K562 (cell line): ENCODE data around the gene B3GNT9. TPM values are rescaled to one million over a fixed set of nuclear protein-coding genes. Genes with fewer than 3 reads are reported as not detected.

Experiments used
- ATAC-seq: fragments of 200-7000 bp; cut with Tn5 transposase; 3 replicates; pipeline ENCODE4 v1.9.1; 2020; ENCODE audit warnings: moderate library complexity
- BruUV-seq: library from RNA; stranded (reverse); fragments of 400-500 nt; replicated peaks from 2 replicates; lab custom pipeline; 2021; lab: Mats Ljungman, UMichigan
- CTCF ChIA-PET: fragments of 300-600 bp; formaldehyde crosslinking; extraction: SDS; loops from one replicate; lab custom pipeline; 2021; ENCODE audit warnings: low intra/inter-chr PET ratio; lab: Yijun Ruan, JAX
- POLR2A ChIA-PET: fragments of 300-600, 350-650 bp; sonication (Branson Sonifier 250); formaldehyde crosslinking; extraction: SDS; loops from one replicate; lab custom pipeline; 2021; ENCODE audit warnings: antibody characterized with exemption, inconsistent platforms; lab: Yijun Ruan, JAX
- DNase-seq, 4 experiments: peaks; one replicate each; pipeline versions ENCODE4 v3.0.0 to v3.0.0-alpha.2; 2011 to 2018; ENCODE audit warnings: low spot score in 3 of 4, mixed read lengths in 3 of 4; ENCODE audit errors: extremely low read depth in 1 of 4
- FAIRE-seq: peaks from 2 replicates; lab custom pipeline; 2011; peaks lifted over from hg19 to GRCh38; lab: Jason Lieb, UNC
- H2AFZ ChIP-seq: 2 replicates; pipeline ENCODE4 v1.6.0; 2011; ENCODE audit warnings: low read depth, low read length, control low read depth, inconsistent platforms
- H3K27ac ChIP-seq: fragments of 200-600 bp; 3 replicates; pipeline ENCODE4 v1.8.0; 2011; ENCODE audit warnings: low read depth, mild to moderate bottlenecking, control low read depth, inconsistent platforms, low read length, moderate library complexity, mixed read lengths; ENCODE audit errors: extremely low read depth
- H3K27me3 ChIP-seq, 2 experiments: fragments of 300-600 bp in 1 of 2; 2 replicates in 1 of 2; 3 replicates in 1 of 2; pipeline versions ENCODE4 v1.6.0 to v1.8.0; 2011; ENCODE audit warnings: inconsistent platforms in 2 of 2, low read length in 2 of 2, mild to moderate bottlenecking in 1 of 2, mixed read lengths in 1 of 2, moderate library complexity in 1 of 2; ENCODE audit not compliant: control insufficient read depth in 2 of 2, insufficient read depth in 2 of 2
- H3K36me3 ChIP-seq: fragments of 300-600 bp; 3 replicates; pipeline ENCODE4 v1.8.0; 2011; ENCODE audit warnings: mild to moderate bottlenecking, low read length, inconsistent platforms; ENCODE audit not compliant: control insufficient read depth, insufficient read depth
- H3K4me1 ChIP-seq, 2 experiments: fragments of 200-600 bp in 1 of 2; replicated peaks in 1 of 2; 2 replicates in 1 of 2; 3 replicates in 1 of 2; pipeline versions ENCODE4 v1.5.1 to v1.8.0; 2011; ENCODE audit warnings: inconsistent platforms in 2 of 2, low read length in 2 of 2, mild to moderate bottlenecking in 1 of 2, mixed read lengths in 1 of 2, moderate library complexity in 1 of 2; ENCODE audit not compliant: control insufficient read depth in 2 of 2, insufficient read depth in 2 of 2
- H3K4me2 ChIP-seq: 2 replicates; pipeline ENCODE4 v1.6.1; 2011; ENCODE audit warnings: low read length, control low read depth, inconsistent platforms, mixed read lengths; ENCODE audit not compliant: insufficient read depth
- H3K4me3 ChIP-seq: fragments of 200-600 bp; sonication (generic), shearing (Covaris generic); 2 replicates; pipeline ENCODE4 v1.5.1; 2016; ENCODE audit warnings: control low read depth, inconsistent platforms
- H3K79me2 ChIP-seq: fragments of 200-600 bp; 3 replicates; pipeline ENCODE4 v1.8.0; 2011; ENCODE audit warnings: low read length, inconsistent platforms; ENCODE audit not compliant: control insufficient read depth, insufficient read depth
- H3K9ac ChIP-seq, 2 experiments: 2 replicates each; pipeline versions ENCODE4 v1.6.0 to v1.6.1; 2011; ENCODE audit warnings: low read depth in 2 of 2, low read length in 2 of 2, control low read depth in 1 of 2, inconsistent platforms in 1 of 2, mild to moderate bottlenecking in 1 of 2, mixed read lengths in 1 of 2; ENCODE audit not compliant: insufficient read depth in 1 of 2
- H3K9me1 ChIP-seq: one replicate; pipeline ENCODE4 v1.6.0; 2011; ENCODE audit warnings: inconsistent platforms, mild to moderate bottlenecking, low read length, moderate library complexity; ENCODE audit not compliant: control insufficient read depth, insufficient read depth
- H3K9me3 ChIP-seq: replicated peaks from 2 replicates; pipeline ENCODE4 v1.5.1; 2011; ENCODE audit warnings: low read depth, low read length, inconsistent platforms; ENCODE audit not compliant: control insufficient read depth, insufficient read depth
- H4K20me1 ChIP-seq: replicated peaks from 2 replicates; pipeline ENCODE4 v1.6.1; 2011; ENCODE audit warnings: low read length, inconsistent platforms, mixed read lengths; ENCODE audit not compliant: control insufficient read depth, insufficient read depth
- ARID1B ChIP-seq: fragments of 450-650 bp; IDR thresholded peaks from 2 replicates; pipeline ENCODE4 v1.6.1; 2016; ENCODE audit warnings: antibody characterized with exemption, mild to moderate bottlenecking, inconsistent platforms
- ESRRA ChIP-seq: fragments of 450-650 bp; IDR thresholded peaks from 2 replicates; pipeline ENCODE4 v1.6.1; 2014; ENCODE audit warnings: low read depth, mild to moderate bottlenecking, moderate library complexity, borderline replicate concordance
- FOSL1 ChIP-seq: fragments of 200-800 bp; sonication (Bioruptor generic); conservative IDR thresholded peaks from 2 replicates; pipeline ENCODE4 v1.6.1; 2016; ENCODE audit warnings: missing genetic modification characterization, missing compliant biosample characterization
- GABPB1 ChIP-seq: sonication (generic); formaldehyde crosslinking; IDR thresholded peaks from 2 replicates; pipeline ENCODE4 v1.8.0; 2022; ENCODE audit warnings: mild to moderate bottlenecking, missing genetic modification reagents
- GABPB2 ChIP-seq: fragments of 250-450 bp; sonication (Bioruptor Pico); conservative IDR thresholded peaks from 2 replicates; pipeline ENCODE4 v1.5.1; 2021; ENCODE audit warnings: mild to moderate bottlenecking
- GATAD2A ChIP-seq: fragments of 450-650 bp; IDR thresholded peaks from 2 replicates; pipeline ENCODE4 v1.6.1; 2017
- JUNB ChIP-seq: fragments of 450-650 bp; formaldehyde crosslinking; conservative IDR thresholded peaks from 2 replicates; pipeline ENCODE4 v1.4.0; 2020; ENCODE audit warnings: mild to moderate bottlenecking
- JUND ChIP-seq, 2 experiments: IDR thresholded peaks; 2 replicates in 1 of 2; 3 replicates in 1 of 2; pipeline ENCODE4 v1.6.1; 2011; ENCODE audit warnings: borderline replicate concordance in 2 of 2, low read depth in 2 of 2, low read length in 2 of 2, improper control_type of control experiment in 1 of 2, missing biosample characterization in 1 of 2, missing genetic modification characterization in 1 of 2, missing genetic modification reagents in 1 of 2
- MYC ChIP-seq, 2 experiments: fragments of 250-450 bp in 1 of 2; sonication (Bioruptor Pico) in 1 of 2; IDR thresholded peaks; 2 replicates each; pipeline versions ENCODE4 v1.5.1 to v1.6.1; 2012 to 2021; ENCODE audit warnings: low read depth in 2 of 2, borderline replicate concordance in 1 of 2, improper control_type of control experiment in 1 of 2, low read length in 1 of 2, mild to moderate bottlenecking in 1 of 2, moderate library complexity in 1 of 2
- PHF21A ChIP-seq: fragments of 450-650 bp; IDR thresholded peaks from 2 replicates; pipeline ENCODE4 v1.6.1; 2017; ENCODE audit warnings: low read depth, borderline replicate concordance
- RFX5 ChIP-seq: IDR thresholded peaks from 2 replicates; pipeline ENCODE4 v1.6.1; 2011; ENCODE audit warnings: low read depth, mild to moderate bottlenecking, improper control_type of control experiment, low read length
- ZBTB7A ChIP-seq: IDR thresholded peaks from 2 replicates; pipeline ENCODE4 v1.6.1; 2011; ENCODE audit warnings: low read depth, mild to moderate bottlenecking, low read length, moderate library complexity, borderline replicate concordance; ENCODE audit not compliant: control insufficient read depth
- WGBS: fragments of 100-300 bp; shearing (Covaris generic); methylation state at CpG from one replicate; pipeline ENCODE4 v1.1.6; 2016; ENCODE audit warnings: low coverage, mixed read lengths; ENCODE audit not compliant: insufficient coverage; ENCODE audit errors: missing lambda C conversion rate; 5-methylcytosine and 5-hydroxymethylcytosine counted together
- in situ Hi-C: fragments of 300-500 bp; cut with MboI; formaldehyde crosslinking; loops from 4 replicates; pipeline ENCODE4 v1.15.0; 2018; ENCODE audit warnings: inconsistent platforms, mixed read lengths
- intact Hi-C: fragments of 100-400 bp; cut with micrococcal nuclease; formaldehyde crosslinking; loops from 2 replicates; pipeline ENCODE4 v1.14.2; 2022
- polyA plus RNA-seq, 8 experiments: library from polyadenylated mRNA; depleted of rRNA in 4 of 8; stranded (reverse) in 5 of 8; unstranded in 3 of 8; fragments of >200 nt; fragmentation: Nextera tagmentation in 2 of 8; fragmentation: Illumina TruSeq in 1 of 8; extraction: Ambion mirVana in 2 of 8; extraction: Trizol in 1 of 8; gene quantifications; 2 replicates each; pipeline versions ENCODE4 v1.2.1 to v1.2.3, GENCODE V29; 2011 to 2014; ENCODE audit warnings: inconsistent platforms in 1 of 8, missing spikeins in 1 of 8
- total RNA-seq, 7 experiments: library from RNA; depleted of rRNA in 6 of 7; stranded (reverse); fragments of >200 nt in 6 of 7; fragmentation: Illumina TruSeq in 2 of 7; extraction: Trizol in 2 of 7; gene quantifications; 2 replicates each; pipeline versions ENCODE4 v1.2.1 to v1.2.3, GENCODE V29; 2011 to 2021; ENCODE audit warnings: low replicate concordance in 1 of 7
- TF ChIP-seq, protein P1 (sequence below): fragments of 450-650 bp; formaldehyde crosslinking; IDR thresholded peaks from 2 replicates; pipeline ENCODE4 v1.4.0; 2022; ENCODE audit warnings: missing genetic modification characterization
- TF ChIP-seq, protein P2 (sequence below): fragments of 450-650 bp; IDR thresholded peaks from 2 replicates; pipeline ENCODE4 v1.6.1; 2017; ENCODE audit warnings: antibody characterized with exemption, mild to moderate bottlenecking

B3GNT9 gene
- total and polyA plus RNA-seq, 9 of the 15 experiments (the other 6 are each of a cell fraction or from before 2014, with no cell fraction given): 0.01 to 1.8 (median 1.1) TPM; not detected in 1

DNA sequence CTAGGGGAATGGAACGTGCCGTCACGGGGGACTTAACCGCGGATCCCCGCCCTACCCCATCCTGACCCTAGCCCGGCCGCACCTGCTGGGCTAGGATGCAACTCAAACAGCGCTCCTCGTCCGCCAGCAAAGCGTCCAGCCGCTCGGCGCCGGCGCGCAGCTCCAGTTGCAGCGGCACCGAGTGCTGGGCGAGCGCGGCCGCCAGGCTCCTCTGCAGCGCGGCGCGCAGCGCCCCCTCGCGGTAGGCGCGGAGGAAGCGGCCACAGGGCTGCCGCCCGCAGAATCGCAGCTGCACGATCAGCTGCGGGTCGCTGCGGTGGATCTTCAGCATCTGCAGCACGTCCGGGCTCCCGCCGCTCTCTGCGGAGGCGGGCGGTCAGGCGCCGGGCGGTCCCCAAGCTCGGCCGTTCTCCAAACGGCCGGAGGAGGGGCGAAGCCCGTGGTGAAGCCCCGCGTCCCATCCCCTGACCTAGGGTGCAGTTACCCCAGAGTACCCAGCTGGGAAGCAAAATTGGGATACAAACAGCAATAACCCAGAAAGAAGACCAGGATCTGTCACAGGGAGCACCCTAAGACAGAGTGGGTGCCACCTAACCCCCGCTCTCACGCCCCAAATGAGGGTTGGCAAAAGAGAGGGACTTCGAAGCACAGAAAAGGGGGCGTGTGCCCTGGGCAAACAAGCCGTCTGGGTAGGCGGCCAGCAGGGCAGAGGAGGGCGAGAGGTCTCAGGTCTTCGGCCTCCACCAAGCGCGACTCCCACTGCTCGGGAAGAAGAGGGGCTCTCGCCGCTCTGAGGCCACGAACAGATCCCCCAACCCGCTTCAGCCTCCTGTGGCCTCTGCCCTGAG, 4.7 kb upstream of the B3GNT9 start:
- CTCF ChIA-PET: interaction anchor here (0.6 to 3.2 kb wide), 10 partner anchors 16 to 219 kb away, joined by 3 to 29 read pairs (median 3); no protein-coding TSS in a partner anchor
- intact Hi-C loops: loop anchor here (1.0 to 5.0 kb wide), 2 partner anchors 137 to 178 kb away; no protein-coding TSS in a partner anchor
- in situ Hi-C loops: loop anchor here (5.0 to 25.0 kb wide), 2 partner anchors 138 to 193 kb away; partner anchors contain the start of gene CES3
- POLR2A ChIA-PET: interaction anchor here (0.6 to 1.3 kb wide), 7 partner anchors 21 to 372 kb away, joined by 3 to 4 read pairs (median 3); no protein-coding TSS in a partner anchor
- peak overlapping the region in 1 of 2 experiments; percentile 78; a peak in 2 of 4 replicates for H3K9ac ChIP-seq
- H2AFZ ChIP-seq: no peak overlapping the region
- H3K4me3 ChIP-seq: no peak overlapping the region
- no peaks in the 10 kb centered on the region for H3K27me3 ChIP-seq
- no TSS peak for BruUV-seq
- no peaks in the 10 kb centered on the region; the same call in 2 of the 3 replicates for H3K36me3 ChIP-seq
- H3K9me1 ChIP-seq: no peaks in the 10 kb centered on the region
- H3K27ac ChIP-seq: no peak overlapping the region
- H4K20me1 ChIP-seq: peaks cover 16% of the 10 kb centered on the region
- peaks cover 17% of the 10 kb centered on the region for H3K79me2 ChIP-seq
- no peaks in the 10 kb centered on the region for H3K9me3 ChIP-seq
- peaks cover 16 to 53% of the 10 kb centered on the region in 2 experiments for H3K4me1 ChIP-seq
- peak; percentile 74 for FAIRE-seq
- H3K4me2 ChIP-seq: peak overlapping the region; percentile 65; the same call in 1 of the 2 replicates
- ATAC-seq: peak; percentile 83
- peak; percentile 81 to 87 (median 84) for DNase-seq
- WGBS: 11% methylated on average over 49 of the region's 74 CpGs
- peak; percentile 50; the same call in 1 of the 2 replicates for TF ChIP-seq ZBTB7A
- TF ChIP-seq JUNB: no peak
- TF ChIP-seq FOSL1: no peak
- peak; percentile 51; the same call in 1 of the 2 replicates for TF ChIP-seq ESRRA
- no peak for TF ChIP-seq PHF21A
- TF ChIP-seq GABPB2: no peak
- no peak for TF ChIP-seq GATAD2A
- 0 out of 2 replicates have a peak, but pooled peaks have one; percentile 14 for TF ChIP-seq GABPB1 (CRISPR knock-in tag)
- TF ChIP-seq MYC (IDR thresholded peaks at IDR 0.05; ENCODE audit: low read depth, low read length): peak; percentile 53
- no peak for TF ChIP-seq MYC (CRISPR knock-in tag; IDR thresholded peaks at IDR 0.05; ENCODE audit: borderline replicate concordance, low read depth)
- peak; percentile 51; the same call in 1 of the 2 replicates for TF ChIP-seq JUND (IDR thresholded peaks at IDR 0.05; ENCODE audit: borderline replicate concordance, low read depth, low read length)
- TF ChIP-seq JUND (tag; IDR thresholded peaks at IDR 0.05; ENCODE audit: borderline replicate concordance, low read depth, low read length): no peak
- TF ChIP-seq, protein P1, sequence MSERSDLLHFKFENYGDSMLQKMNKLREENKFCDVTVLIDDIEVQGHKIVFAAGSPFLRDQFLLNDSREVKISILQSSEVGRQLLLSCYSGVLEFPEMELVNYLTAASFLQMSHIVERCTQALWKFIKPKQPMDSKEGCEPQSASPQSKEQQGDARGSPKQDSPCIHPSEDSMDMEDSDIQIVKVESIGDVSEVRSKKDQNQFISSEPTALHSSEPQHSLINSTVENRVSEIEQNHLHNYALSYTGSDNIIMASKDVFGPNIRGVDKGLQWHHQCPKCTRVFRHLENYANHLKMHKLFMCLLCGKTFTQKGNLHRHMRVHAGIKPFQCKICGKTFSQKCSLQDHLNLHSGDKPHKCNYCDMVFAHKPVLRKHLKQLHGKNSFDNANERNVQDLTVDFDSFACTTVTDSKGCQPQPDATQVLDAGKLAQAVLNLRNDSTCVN (CRISPR knock-in tag): no peak
- TF ChIP-seq RFX5: no peak
- TF ChIP-seq ARID1B: no peak
- TF ChIP-seq, protein P2, sequence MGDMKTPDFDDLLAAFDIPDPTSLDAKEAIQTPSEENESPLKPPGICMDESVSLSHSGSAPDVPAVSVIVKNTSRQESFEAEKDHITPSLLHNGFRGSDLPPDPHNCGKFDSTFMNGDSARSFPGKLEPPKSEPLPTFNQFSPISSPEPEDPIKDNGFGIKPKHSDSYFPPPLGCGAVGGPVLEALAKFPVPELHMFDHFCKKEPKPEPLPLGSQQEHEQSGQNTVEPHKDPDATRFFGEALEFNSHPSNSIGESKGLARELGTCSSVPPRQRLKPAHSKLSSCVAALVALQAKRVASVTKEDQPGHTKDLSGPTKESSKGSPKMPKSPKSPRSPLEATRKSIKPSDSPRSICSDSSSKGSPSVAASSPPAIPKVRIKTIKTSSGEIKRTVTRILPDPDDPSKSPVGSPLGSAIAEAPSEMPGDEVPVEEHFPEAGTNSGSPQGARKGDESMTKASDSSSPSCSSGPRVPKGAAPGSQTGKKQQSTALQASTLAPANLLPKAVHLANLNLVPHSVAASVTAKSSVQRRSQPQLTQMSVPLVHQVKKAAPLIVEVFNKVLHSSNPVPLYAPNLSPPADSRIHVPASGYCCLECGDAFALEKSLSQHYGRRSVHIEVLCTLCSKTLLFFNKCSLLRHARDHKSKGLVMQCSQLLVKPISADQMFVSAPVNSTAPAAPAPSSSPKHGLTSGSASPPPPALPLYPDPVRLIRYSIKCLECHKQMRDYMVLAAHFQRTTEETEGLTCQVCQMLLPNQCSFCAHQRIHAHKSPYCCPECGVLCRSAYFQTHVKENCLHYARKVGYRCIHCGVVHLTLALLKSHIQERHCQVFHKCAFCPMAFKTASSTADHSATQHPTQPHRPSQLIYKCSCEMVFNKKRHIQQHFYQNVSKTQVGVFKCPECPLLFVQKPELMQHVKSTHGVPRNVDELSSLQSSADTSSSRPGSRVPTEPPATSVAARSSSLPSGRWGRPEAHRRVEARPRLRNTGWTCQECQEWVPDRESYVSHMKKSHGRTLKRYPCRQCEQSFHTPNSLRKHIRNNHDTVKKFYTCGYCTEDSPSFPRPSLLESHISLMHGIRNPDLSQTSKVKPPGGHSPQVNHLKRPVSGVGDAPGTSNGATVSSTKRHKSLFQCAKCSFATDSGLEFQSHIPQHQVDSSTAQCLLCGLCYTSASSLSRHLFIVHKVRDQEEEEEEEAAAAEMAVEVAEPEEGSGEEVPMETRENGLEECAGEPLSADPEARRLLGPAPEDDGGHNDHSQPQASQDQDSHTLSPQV: no peak
